C4-2B (cell line): ENCODE measurements around the gene TLCD4.

Experiments
- H3K27ac ChIP-seq: fragments of 450-650 bp; 2 replicates; pipeline ENCODE4 v1.5.1; 2017
- ZFX ChIP-seq: fragments of 450-650 bp; IDR thresholded peaks from 2 replicates; pipeline ENCODE4 v1.6.1; 2017
- TF ChIP-seq, protein P1 (sequence below): fragments of 450-650 bp; conservative IDR thresholded peaks from 2 replicates; pipeline ENCODE4 v1.5.1; 2017; ENCODE audit warnings: mild to moderate bottlenecking

Gene TLCD4

GRCh38 chr1:95096218-95096841 lies 20.8 kb upstream of the TLCD4 start:
- H3K27ac ChIP-seq: no peak overlapping the region; the same call in 1 of the 2 replicates
- no peak for TF ChIP-seq ZFX
- TF ChIP-seq, protein P1, sequence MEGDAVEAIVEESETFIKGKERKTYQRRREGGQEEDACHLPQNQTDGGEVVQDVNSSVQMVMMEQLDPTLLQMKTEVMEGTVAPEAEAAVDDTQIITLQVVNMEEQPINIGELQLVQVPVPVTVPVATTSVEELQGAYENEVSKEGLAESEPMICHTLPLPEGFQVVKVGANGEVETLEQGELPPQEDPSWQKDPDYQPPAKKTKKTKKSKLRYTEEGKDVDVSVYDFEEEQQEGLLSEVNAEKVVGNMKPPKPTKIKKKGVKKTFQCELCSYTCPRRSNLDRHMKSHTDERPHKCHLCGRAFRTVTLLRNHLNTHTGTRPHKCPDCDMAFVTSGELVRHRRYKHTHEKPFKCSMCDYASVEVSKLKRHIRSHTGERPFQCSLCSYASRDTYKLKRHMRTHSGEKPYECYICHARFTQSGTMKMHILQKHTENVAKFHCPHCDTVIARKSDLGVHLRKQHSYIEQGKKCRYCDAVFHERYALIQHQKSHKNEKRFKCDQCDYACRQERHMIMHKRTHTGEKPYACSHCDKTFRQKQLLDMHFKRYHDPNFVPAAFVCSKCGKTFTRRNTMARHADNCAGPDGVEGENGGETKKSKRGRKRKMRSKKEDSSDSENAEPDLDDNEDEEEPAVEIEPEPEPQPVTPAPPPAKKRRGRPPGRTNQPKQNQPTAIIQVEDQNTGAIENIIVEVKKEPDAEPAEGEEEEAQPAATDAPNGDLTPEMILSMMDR: no peak

DNA sequence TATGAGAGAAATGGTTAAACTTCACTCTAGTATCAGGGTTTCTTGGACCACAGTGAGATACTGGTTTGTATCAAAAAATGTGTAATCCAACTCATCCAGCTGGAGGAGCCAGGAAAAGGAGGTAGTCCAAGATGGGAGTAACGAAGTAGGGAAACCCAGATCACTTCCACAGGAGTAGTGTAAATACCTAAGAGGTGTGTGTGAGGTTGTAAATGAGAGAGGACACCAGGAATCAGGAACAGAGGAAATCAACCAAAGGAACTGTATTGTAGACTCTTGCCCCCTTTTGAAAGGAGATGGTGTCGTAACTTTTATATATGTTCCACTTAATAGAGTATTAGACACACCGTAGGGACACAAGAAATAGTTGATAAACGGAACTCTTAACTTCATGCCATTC lies 19.7 kb upstream of the TLCD4 start:
- TF ChIP-seq, protein P1: no peak
- TF ChIP-seq ZFX: no peak
- no peak overlapping the region for H3K27ac ChIP-seq

DNA sequence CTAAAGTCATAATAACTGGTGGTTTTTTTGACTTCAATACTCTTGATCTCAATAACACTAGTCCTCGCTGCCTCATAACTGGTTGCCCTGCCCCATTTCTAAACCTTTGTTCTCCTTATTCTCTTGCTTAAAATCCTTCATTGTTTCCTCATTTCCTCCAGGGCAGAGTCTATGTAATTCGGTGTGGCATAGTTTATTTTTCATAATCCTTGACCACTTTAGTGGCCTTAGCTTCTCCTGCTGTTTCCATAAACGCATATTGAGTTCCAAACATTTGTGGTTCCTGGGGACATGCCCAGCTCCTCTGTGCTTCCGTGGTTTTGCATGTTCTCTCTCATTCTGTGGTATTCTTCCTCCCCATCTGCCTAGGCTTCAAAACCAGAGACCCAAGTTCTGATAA lies 19.0 kb upstream of the TLCD4 start:
- H3K27ac ChIP-seq: no peak overlapping the region
- no peak for TF ChIP-seq ZFX
- TF ChIP-seq, protein P1: no peak

DNA sequence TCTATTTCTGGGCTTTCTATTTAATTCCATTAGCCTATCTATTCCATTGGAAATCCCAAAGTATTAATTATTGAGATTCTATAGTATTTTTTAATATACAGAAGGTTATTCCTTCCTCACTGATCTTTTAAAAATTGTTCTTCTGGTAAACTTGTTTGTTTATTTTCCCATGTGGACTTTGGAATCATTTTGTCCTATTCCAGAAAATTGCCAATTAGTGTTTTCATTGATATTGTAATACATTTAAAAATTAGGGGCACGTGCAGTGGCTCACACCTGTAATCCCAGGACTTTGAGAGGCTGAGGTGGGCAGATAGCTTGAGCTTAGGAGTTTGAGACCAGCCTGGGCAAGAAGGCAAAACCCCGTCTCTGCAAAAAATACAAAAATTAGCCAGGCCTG lies 8.4 kb upstream of the TLCD4 start:
- no peak for TF ChIP-seq ZFX
- TF ChIP-seq, protein P1: no peak

GRCh38 chr1:95111014-95111413 lies 6.1 kb upstream of the TLCD4 start:
- TF ChIP-seq, protein P1: no peak
- no peak for TF ChIP-seq ZFX
- H3K27ac ChIP-seq: no peak overlapping the region

More for the DNA sequence above, 8.4 kb upstream of the TLCD4 start:
- no peak overlapping the region for H3K27ac ChIP-seq

DNA sequence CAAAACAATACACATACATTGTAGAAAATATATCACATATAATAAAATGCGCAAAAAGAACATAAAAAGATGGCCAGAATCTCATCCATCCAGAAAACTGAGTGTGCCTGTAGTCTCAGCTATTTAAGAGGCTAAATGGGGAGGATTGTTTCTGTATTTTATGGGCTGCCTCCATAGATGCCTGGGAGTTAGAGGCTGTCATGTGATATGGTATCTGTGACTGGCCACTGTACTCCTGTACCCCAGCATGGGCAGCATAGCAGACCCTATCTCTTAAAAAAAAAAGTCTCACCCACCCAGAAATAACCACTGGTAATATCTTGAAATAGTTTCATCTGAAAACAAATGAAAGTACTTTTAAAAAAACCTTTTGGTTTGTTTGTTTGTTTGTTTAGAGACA lies 3.5 kb upstream of the TLCD4 start:
- no peak for TF ChIP-seq ZFX
- TF ChIP-seq, protein P1: no peak
- no peak overlapping the region for H3K27ac ChIP-seq

DNA sequence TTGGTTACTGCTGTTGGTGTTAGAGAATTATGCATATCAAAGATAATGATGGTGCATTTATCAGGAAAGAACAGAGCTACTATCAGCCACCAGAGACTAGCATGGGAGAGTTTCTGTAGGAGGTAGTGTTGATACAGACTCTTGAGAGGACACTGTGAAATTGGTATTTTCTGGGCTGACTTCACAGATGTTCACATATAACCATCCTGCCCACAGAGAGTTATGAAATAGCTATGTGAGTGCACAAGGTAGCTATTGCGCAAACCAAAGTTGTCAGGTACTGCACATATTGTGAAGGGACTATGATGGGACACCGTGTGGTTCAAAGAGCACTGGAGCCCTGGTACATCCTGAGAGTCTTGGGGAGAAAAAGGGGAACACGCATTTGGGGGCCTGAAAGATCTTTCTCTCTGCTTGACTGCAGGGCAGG lies 1.4 kb upstream of the TLCD4 start:
- H3K27ac ChIP-seq: no peak overlapping the region
- no peak for TF ChIP-seq ZFX
- TF ChIP-seq, protein P1: no peak
